OCI-LY1 (cell line): ENCODE measurements around the gene MRLN.

Experiments used
- H2AFZ ChIP-seq: fragments of 200-600 bp; sonication (generic), shearing (Covaris generic); 2 replicates; pipeline ENCODE4 v1.6.0; 2014; ENCODE audit warnings: antibody characterized with exemption, mild to moderate bottlenecking, low read length
- H3F3A ChIP-seq: fragments of 200-600 bp; sonication (generic), shearing (Covaris generic); 2 replicates; pipeline ENCODE4 v1.6.0; 2014; ENCODE audit warnings: mild to moderate bottlenecking, antibody characterized with exemption, low read length, moderate library complexity; ENCODE audit not compliant: insufficient read depth
- H3K27ac ChIP-seq: fragments of 200-600 bp; sonication (generic); 2 replicates; pipeline ENCODE4 v1.5.1; 2014; ENCODE audit warnings: low read length, mixed run types, mild to moderate bottlenecking, low read depth; ENCODE audit not compliant: poor library complexity, severe bottlenecking
- H3K27me3 ChIP-seq: fragments of 200-600 bp; sonication (generic); 2 replicates; pipeline ENCODE4 v1.6.0; 2014; ENCODE audit warnings: antibody characterized with exemption, mild to moderate bottlenecking, low read length, moderate library complexity; ENCODE audit not compliant: insufficient read depth
- H3K36me3 ChIP-seq: fragments of 200-600 bp; sonication (generic); 2 replicates; pipeline ENCODE4 v1.6.1; 2014; ENCODE audit warnings: mild to moderate bottlenecking, antibody characterized with exemption, low read length, moderate library complexity, mixed read lengths; ENCODE audit not compliant: insufficient read depth
- H3K4me1 ChIP-seq: fragments of 200-600 bp; sonication (generic); 2 replicates; pipeline ENCODE4 v1.5.1; 2014; ENCODE audit warnings: mild to moderate bottlenecking, low read length, moderate library complexity; ENCODE audit not compliant: insufficient read depth, severe bottlenecking
- H3K4me2 ChIP-seq: fragments of 200-600 bp; sonication (generic), shearing (Covaris generic); 2 replicates; pipeline ENCODE4 v1.6.1; 2014; ENCODE audit warnings: low read length
- H3K4me3 ChIP-seq: fragments of 200-600 bp; sonication (generic); 2 replicates; pipeline ENCODE4 v1.5.1; 2014; ENCODE audit warnings: low read length, low read depth, mild to moderate bottlenecking, mixed read lengths; ENCODE audit not compliant: poor library complexity, severe bottlenecking
- H3K79me2 ChIP-seq: fragments of 200-600 bp; shearing (Covaris generic); 2 replicates; pipeline ENCODE4 v1.6.1; 2016; ENCODE audit warnings: mixed run types, low read length, mixed read lengths; ENCODE audit not compliant: insufficient read depth
- H3K9ac ChIP-seq: fragments of 200-600 bp; sonication (generic), shearing (Covaris generic); 2 replicates; pipeline ENCODE4 v1.6.1; 2014; ENCODE audit warnings: mild to moderate bottlenecking, low read length, mixed read lengths
- H3K9me2 ChIP-seq: fragments of 200-600 bp; sonication (generic), shearing (Covaris generic); 2 replicates; pipeline ENCODE4 v1.6.1; 2014; ENCODE audit warnings: low read depth, mild to moderate bottlenecking, low read length, mixed read lengths
- H3K9me3 ChIP-seq: fragments of 200-600 bp; shearing (Covaris generic); 2 replicates; pipeline ENCODE4 v1.6.1; 2014; ENCODE audit warnings: low read length, mixed read lengths
- H4K20me1 ChIP-seq: fragments of 200-600 bp; sonication (generic), shearing (Covaris generic); 2 replicates; pipeline ENCODE4 v1.6.0; 2016; ENCODE audit warnings: mild to moderate bottlenecking, low read length; ENCODE audit not compliant: insufficient read depth
- CTCF ChIP-seq: fragments of 200-600 bp; sonication (generic), shearing (Covaris generic); IDR thresholded peaks from 2 replicates; pipeline ENCODE4 v1.5.1; 2017; ENCODE audit warnings: mild to moderate bottlenecking, antibody characterized with exemption, low read length, moderate library complexity, mixed read lengths
- EZH2 ChIP-seq: fragments of 200-600 bp; sonication (generic), shearing (Covaris generic); IDR thresholded peaks from 2 replicates; pipeline ENCODE4 v1.8.0; 2017; ENCODE audit warnings: borderline replicate concordance, mixed run types, mild to moderate bottlenecking, antibody characterized with exemption, low read length, moderate library complexity, mixed read lengths

Gene MRLN

DNA sequence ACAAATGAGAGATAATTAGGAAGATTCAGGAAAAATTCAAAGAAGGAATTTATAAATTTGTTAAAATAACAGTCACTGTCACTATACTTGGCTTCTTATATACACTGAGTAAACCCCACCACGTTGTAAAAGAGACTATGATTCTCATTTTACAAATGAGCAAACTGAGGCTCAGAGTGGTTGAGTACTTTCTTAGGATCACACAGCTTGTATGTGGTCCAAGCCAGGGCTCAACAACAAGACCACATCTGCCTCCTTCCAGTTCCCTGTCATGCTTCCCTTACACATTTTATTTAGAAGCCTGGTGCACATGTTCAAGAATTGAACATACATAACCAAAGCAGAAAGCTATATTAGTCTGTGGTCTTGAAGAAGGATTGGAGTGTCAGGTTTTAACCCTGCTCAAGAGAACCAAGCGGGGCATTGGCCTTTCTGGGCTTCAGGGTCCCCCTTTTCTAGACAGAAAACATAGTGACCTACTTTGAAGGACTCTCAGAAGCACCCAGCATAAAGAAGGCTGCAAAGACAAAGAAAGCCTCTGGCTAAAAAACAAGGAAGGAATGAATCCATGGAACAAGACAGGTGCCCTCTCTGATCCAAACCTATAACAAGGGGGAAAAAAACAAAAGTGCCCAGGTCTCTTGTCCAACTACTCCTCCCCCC, 846 bp downstream of the MRLN start:
- Histone ChIP-seq H3K36me3 (no peaks in the 10 kb centered on the region), H4K20me1 (no peaks in the 10 kb centered on the region), H3K4me1 (no peaks in the 10 kb centered on the region), H3K4me3 (no peak overlapping the region), H3K9me2 (no peaks in the 10 kb centered on the region), H3K27ac (no peak overlapping the region), H2AFZ (no peak overlapping the region), H3K4me2 (no peak overlapping the region), H3K9ac (no peak overlapping the region), H3K79me2 (no peaks in the 10 kb centered on the region), H3K9me3 (no peaks in the 10 kb centered on the region), H3K27me3 (no peaks in the 10 kb centered on the region), H3F3A (no peaks in the 10 kb centered on the region)
- TF ChIP-seq CTCF, result no peak
- TF ChIP-seq EZH2, result no peak

DNA sequence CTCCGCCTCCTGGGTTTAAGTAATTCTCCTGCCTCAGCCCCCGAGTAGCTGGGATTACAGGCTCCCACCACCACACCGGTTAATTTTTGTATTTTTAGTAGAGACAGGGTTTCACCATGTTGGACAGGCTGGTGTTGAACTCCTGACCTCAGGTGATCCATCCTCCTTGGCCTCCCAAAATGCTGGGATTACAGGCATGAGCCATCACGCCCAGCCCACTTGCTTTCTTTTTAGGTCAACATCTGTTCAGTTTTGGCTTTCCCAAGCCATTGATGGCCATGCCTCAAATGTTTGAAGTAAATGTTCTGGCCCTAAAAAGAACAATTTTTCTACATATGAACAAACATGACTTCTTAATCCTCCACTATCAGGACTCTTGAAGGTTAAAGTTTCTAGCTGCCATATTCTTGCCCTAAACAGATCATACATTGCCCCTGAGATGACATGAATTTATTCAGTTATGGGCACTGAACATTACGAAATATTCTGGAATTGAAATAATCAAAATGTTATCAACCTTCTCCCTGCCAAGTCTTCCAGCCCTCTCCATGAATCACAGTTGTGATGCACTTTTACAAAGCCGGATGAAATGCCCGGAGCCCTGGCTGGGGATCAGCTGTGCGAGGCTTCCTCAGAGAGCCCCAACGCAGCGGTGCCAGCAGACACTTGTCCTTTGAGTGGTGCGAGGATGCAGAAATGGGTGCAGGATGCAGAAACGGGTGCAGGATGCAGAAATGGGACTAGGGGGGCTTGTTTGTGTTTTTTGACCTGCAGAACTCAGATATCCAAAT, 2.9 kb downstream of the MRLN start:
- Histone ChIP-seq H3K4me1 (no peaks in the 10 kb centered on the region), H3K9ac (no peak overlapping the region)
- no peak for TF ChIP-seq CTCF
- TF ChIP-seq EZH2, result no peak

DNA sequence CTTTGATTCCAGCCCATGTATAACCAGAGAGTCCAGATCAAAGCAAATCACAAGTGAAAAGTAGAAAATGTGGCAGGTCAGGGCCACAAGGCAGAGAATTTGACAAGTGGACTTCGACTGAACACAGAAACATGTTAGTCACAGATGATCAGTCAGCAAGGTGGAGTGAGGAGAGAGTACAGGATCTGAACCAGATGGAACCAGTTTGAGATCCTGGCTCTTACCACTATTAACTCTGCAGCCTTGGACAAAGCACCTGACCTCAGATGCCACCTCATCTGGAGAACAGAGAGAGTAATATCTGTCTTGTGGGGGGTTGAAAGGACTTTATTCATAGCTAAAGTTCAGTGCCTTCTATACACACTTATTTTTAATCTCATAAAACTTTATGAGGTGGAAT, 4.4 kb downstream of the MRLN start:
- Histone ChIP-seq H3K79me2 (no peaks in the 10 kb centered on the region), H3K9me3 (no peaks in the 10 kb centered on the region), H2AFZ (no peak overlapping the region), H3K4me2 (no peak overlapping the region), H3K27ac (no peak overlapping the region), H3K36me3 (no peaks in the 10 kb centered on the region), H4K20me1 (no peaks in the 10 kb centered on the region), H3K9ac (no peak overlapping the region), H3K9me2 (no peaks in the 10 kb centered on the region), H3F3A (no peaks in the 10 kb centered on the region), H3K27me3 (no peaks in the 10 kb centered on the region), H3K4me3 (no peak overlapping the region), H3K4me1 (no peaks in the 10 kb centered on the region)
- no peak for TF ChIP-seq CTCF
- no peak for TF ChIP-seq EZH2

More for the DNA sequence above, 2.9 kb downstream of the MRLN start:
- no peaks in the 10 kb centered on the region for H4K20me1 ChIP-seq
- no peaks in the 10 kb centered on the region for H3F3A ChIP-seq
- H3K36me3 ChIP-seq, result no peaks in the 10 kb centered on the region
- no peaks in the 10 kb centered on the region for H3K9me2 ChIP-seq
- H3K27ac ChIP-seq, result no peak overlapping the region
- H3K27me3 ChIP-seq, result no peaks in the 10 kb centered on the region
- H3K79me2 ChIP-seq, result no peaks in the 10 kb centered on the region
- H2AFZ ChIP-seq, result no peak overlapping the region
- no peak overlapping the region for H3K4me2 ChIP-seq
- no peak overlapping the region for H3K4me3 ChIP-seq
- no peaks in the 10 kb centered on the region for H3K9me3 ChIP-seq
